Measurements from ENCODE around the gene MGAT2.
"Not testable (repeated sequence)": the region's sequence is repeated elsewhere in the genome, so short reads cannot be mapped to it uniquely, and the experiment has no call there.

Gene MGAT2

DNA sequence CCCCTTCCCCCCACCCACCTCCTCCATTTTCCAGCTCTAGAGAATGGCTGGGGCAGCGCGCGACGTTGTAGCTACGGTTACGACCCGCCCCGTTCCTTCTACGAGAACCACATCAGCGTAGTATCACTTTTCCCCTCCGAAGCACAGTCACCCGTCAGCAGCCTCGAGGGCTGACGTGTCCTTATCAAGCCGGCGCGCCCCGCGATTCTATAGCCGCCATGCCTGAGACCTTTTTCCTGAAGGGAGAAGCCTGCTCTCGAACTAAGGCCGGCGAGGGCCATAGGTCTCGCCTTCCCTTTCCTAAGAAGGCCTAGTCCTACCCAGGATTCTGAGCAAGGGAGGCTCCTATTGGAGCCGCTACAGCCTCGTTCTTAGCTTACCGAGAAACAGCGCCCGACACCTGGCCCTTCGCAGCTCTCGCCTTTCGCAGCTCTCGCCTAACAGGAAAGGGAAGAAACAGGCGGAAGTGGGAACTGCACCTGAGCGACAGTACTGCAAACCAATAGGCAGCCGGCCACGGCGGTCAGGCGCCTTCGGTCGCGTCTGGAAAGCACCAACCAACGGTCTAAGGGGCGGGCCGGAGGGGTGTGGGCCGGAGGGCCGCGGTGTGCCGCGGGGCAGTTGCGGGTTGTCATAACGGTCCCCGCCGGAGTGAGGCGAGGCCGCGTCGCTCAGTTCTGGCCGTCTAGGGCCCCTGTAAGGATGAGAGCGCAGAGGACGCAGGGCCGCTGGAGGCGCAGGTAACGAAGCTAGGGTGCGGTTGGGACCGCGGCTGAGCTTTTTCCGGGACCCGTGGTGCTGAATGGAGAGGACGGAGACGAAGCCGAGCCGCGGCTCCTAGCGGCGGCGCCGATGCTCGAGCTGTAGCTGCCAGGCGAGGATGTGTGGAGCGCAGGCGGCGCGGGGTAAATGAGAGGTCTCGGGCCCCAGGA lies at the start of gene MGAT2, which contains the start of gene RPL36AL:
TSS of gene MGAT2 (plus strand) at position 618 of the 932 bp plus-strand sequence. CDS start 470 bp downstream, outside the sequence.
TSS of gene RPL36AL (minus strand) at position 445 of the 932 bp plus-strand sequence. CDS start 1,522 bp downstream, outside the sequence.
- DNase-seq: peak; percentile 93 to 98

DNA sequence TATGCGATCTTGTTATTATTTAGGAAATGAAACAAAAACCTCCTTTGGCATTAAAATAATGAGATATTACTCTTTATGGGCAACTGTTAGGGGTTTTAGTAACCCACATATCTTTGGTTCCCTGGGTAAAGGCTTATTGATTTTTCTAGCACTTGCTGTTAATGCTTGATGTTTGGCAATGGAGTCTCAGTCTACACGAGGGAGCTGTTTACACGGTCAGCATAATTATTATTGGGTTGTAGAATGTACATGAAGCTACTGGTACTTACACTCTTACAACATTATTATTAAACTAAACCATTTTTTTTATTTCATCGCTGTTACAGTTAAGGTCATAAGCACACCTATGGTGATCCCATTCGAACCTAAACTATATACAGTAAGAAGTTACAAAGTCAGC lies 46.6 kb upstream of the MGAT2 start:
- no peak for DNase-seq

DNA sequence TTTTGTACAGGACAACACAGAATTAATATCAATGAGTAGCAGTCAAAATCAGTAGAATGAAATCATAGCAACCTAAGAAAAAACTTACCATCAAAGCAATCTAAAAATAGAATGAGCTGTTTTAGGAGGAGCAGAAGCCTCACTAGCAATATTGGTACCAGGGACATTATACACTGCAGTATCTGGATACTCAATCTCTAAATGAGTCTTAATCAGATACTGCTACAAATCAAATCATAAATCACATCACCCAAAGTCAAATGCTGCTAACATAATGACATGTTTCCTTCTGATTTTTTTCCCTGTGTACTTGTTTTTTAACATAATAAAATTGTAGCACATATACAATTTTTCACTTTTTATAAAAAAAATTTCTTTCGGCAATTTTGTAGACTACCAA lies 42.5 kb upstream of the MGAT2 start:
- DNase-seq: no peak

DNA sequence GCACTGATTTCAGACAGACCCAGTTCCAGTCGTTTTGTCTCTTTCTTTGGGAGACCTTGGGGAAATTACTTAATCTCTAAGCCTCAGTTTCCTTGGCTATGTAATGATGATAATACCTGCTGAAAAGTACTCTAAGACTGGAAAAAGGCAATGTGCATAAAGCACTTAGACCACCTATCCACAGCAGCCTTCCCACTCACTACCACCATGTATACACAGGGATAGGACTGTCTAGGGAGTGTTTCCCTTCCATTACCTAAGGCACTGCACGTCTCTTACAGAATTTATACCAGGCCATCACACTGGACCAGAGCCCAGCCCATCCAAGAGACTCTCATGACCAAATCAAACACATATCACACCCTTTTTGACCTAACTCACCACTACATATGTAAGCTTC lies 40.8 kb upstream of the MGAT2 start:
- DNase-seq: no peak

DNA sequence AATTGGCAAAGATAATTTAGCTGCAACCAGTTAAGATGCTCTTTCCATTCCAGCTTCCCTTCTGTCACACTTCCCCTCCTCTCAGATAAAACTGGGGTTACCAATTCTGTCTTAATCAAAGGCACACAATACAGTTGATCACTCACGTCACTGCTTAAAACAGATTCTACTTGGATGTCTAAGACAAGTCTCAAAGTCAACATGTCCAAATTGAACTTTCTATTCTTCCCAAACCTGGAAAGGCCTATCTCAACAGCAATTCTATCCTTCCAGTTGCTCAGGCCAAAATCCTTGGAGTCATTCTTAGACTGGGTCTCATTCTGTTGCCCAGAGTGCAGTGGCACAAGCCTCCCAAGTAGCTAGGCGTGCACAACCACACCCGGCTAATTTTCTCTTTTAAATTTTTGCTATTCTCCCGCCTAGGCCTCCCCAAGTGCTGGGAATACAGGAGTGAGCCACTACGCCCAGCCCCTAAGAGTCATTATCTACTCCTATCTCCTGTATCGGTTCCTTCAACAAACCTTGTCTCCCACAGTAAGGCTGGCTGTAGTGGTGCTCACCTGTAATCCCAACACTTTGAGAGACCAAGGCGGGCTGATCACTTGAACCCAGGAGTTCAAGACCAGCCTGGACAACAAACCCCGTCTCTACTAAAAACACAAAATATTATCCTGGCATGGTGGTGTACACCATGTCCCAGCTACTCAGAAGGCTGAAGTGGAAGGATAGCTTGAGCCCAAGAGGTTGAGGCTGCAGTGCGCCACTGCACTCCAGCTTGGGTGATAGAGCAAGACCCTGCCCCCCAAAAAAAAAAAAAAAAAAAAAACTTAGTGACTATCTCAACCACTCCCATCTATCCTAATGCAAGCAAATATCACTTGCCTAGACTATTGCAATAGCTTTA lies 39.1 kb upstream of the MGAT2 start:
- no peak for DNase-seq

DNA sequence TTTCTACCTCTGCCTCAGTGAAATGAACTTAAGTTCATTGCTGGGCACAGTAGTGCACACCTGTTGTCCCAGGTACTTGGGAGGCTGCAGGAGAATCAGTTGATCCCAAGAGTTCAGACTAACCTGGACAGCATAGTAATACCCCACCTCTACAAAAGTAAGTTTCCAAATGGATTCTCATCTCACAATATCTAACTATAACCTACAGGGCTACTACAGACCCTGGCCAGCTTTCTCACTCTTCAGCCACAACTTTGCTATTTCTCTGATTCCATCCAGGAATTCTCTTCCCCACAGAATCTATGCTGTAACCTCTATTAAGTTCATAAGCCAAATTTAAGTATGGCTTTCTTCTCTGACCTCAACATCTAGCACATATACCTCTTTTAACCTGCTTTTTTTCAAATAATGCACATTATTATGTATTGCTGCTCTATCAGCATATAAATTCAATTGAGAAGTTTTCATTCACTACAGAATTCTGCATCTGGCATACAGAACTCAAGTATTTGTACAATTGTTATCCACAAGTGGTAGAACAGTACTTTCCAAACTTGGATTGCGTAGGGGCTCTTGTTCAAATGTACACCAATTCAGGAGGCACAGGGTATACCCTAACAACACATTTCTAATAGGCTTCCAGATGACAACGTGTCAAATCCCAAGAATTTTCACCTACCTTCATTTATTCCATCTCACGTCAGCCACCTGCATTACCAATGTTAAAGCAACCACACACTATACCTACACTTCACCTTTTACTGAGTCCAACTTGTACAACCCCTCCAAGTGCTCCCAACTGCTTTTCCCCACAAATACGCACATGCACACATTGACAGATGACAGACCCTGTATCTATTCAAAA lies 38.3 kb upstream of the MGAT2 start:
- no peak for DNase-seq

DNA sequence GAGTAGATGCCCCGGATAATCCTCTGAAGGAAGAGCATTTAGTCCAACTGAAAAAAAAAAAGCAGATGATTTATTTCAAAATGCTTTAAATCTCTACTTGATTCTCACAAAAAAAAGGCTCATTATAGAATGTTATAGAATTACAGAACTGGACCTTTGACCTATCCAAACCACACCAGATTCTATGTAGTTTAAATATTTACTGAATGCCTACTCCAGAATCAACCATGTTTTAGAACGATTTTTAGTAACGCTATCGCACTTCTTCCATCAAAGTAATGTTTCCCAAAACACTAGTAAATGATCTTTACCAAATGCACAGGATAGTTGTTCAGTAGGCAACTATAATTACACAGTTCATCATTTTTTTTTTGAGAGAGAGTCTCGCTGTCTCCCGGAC lies 37.0 kb upstream of the MGAT2 start:
- DNase-seq: no peak

DNA sequence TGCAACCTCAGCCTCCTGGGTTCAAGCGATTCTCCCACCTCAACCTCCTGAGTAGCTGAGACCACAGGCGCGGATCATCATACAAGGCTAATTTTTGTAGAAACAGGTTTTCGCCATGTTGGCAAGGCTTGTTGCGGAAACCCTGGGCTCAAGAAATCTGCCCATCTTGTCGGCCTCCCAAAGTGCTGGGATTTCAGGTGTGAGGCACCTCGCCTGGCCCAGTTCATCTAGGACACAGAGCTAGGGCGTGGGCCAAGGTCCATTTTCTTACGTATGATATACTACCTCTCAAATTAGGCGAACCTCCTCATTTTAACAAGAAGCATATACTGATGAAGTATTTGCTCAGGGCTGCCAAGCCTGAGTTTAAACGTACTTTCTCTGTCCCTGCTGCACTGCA lies 36.5 kb upstream of the MGAT2 start:
- DNase-seq: no peak

DNA sequence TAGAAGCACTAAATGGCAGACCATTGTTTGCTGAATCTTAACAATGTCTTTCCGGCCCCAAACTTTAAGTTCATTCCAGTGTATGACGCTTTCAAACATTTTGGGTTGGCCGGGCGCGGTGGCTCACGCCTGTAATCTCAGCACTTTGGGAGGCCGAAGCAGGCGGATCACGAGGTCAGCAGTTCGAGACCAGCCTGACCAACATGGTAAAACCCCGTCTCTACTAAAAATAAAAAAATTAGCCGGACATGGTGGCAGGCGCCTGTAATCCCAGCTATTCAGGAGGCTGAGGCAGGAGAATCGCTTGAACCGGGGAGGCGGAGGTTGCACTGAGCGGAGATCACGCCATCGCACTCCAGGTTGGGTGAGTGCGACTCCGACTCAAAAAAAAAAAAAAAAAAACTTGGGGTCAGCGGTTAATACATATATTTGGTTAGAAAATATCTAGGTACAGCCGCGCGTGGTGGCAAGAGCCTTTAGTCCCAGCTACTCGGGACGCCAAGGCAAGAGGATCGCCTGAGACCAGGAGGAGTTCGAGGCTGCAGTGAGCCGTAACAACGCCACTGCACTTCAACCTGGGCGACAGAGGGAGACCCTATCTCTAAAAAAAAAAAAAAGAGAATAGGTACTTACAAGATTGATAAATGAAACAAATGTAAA lies 35.5 kb upstream of the MGAT2 start:
- not testable (repeated sequence) for DNase-seq

DNA sequence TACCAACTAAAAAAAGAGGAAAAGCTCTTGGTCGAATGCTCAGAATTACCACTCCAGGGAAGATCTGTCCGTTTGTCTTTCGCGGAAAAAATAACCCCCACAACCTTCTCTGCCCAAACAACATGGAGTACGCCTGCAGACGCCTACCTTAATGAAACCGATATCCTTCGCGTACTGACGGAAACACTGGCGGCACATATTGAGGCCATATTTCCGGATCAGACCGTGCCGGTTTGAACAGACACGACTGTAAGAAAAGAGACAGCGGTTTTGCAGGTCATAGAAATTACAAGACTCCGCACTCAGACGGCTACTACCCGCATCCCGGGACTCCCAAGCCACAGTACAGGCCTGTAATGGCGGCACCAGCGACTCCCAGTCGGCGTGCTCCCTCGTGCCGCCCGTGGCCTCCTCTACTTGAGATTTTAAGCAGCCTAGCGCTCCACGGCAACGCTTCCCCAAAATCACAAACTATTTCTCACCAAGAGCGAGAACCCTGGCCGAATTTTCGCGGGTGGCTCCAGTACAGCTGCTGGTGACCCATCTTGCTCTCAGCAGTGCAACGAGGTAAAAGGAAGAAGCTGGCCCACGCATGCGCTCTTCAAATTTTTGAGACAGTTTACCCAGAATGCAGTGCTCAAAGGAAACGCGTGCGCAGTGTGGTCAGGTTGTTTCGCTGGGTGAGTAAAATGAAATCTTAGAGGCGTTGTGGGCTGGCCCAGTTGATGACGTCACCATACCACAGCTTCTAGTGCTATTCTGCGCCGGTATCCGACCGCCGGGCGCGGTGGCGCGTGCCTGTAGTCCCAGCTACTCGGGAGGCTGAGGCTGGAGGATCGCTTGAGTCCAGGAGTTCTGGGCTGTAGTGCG lies 34.6 kb upstream of the MGAT2 start, which contains the start of gene RPS29:
TSS of gene RPS29 (minus strand) at position 578 of the 870 bp plus-strand sequence. CDS start at position 544, 34 bp downstream.
- DNase-seq: peak; percentile 97 to 99

DNA sequence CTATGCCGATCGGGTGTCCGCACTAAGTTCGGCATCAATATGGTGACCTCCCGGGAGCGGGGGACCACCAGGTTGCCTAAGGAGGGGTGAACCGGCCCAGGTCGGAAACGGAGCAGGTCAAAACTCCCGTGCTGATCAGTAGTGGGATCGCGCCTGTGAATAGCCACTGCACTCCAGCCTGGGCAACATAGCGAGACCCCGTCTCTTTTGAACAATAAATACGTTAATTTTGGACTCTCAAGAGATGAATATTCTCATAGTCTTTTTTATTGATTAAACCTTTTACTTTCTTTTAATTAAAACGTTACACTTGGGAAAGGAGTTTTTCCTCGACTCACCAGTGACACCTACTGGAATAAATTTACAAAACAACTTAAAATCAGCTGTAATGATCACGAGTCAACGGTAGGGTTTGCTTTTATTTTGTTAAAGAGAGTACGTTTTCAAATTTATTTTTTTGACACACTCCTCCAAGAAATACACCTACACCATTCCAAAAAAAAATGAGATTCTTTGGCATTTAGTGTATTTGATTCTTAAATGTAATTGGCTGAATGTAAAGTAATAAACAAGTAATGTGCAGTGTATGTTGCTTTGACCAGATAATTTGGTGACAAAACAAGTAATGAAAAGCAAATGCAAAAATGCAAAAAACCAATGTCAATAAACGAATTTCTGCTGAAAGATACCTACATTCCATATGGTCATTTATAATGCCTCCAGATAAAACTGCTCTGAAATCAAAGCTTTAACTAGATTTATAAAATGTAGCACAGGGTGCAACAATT lies 33.7 kb upstream of the MGAT2 start:
- DNase-seq: peak; percentile 68 to 79

DNA sequence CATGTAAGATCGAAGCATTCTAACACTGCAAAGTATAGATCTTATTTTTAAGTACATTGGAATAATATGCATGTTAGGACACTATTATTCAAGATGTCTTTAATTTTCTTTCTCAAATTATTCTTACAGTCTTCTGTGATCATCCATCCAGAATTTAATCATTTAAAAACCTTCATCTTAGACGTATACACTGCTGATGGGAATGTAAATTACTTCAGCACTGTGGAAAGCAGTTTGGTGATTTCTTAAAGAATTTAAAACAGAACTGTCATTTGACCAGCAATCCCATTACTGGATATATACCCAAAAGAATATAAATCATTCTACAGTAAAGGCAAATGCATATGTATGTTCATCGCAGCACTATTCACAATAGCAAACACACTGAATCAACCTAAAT lies 31.2 kb upstream of the MGAT2 start:
- DNase-seq: no peak

DNA sequence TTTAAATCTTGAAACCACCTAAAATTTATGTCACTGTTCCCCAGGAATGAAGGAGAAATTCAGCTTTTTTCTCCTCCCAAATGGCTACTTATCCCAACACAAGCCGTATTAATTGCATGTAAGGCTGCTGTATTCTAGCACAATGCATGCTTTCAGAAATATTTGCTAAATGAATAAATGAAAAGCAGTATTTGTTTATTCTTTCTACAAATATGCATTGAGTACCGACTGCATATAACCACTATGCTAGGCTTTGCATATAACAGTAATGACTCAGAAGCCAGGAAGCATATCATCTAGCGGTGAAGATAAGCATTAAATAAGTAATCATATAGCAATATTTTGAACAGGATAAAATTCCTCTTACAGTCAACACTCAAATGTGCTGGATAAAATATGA lies 27.6 kb upstream of the MGAT2 start:
- DNase-seq: peak; percentile 77 to 85

DNA sequence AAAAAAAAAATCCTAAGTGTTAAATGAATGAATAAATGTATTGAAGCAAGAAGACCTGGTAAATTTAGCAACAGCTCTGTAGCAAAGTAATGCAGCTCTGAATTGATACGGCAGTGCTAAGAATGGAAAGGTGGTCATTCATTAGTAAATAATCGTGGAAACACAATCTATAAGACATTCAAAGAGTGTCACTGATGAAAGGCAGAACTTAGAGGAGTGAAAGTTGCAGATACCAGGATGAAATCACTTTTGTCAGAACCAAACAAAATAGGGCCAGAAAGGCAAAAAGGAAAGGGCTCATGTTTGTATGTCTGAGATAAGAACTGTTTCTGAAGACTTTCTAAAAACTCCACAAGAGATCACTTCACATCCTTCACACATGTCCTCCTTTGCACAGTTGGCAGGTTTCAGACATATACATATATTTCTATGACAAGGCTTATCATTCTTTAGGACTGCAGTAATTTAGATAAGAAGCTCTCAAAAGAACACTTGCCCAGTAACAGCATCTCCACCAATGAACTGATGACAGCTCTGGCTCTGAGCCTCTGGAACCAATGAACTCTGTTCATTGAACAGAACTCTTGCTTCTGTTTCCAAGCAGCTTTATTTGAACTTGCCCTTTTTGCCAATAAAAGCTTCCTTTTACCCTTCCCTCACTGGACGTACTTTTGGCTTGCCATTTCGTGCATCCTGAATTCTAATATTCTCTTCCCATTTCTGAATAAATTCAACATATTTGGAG lies 26.1 kb upstream of the MGAT2 start:
- no peak for DNase-seq

DNA sequence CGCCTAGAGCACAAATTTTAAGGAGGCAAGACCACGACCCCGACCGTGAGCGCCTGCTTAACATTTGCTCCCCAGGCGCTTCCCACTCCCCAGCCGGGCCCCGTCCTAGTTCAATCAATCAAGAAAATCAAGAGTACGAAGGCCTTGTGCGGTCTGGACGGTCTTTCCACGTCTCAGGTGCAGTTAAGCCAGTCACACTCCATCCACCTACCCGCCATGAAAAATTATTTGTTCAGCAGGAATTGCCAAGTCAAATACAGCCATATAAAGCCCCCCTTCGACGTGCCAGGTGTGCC lies 22.5 kb upstream of the MGAT2 start:
- DNase-seq: peak in 1 of 2 experiments; percentile 44

DNA sequence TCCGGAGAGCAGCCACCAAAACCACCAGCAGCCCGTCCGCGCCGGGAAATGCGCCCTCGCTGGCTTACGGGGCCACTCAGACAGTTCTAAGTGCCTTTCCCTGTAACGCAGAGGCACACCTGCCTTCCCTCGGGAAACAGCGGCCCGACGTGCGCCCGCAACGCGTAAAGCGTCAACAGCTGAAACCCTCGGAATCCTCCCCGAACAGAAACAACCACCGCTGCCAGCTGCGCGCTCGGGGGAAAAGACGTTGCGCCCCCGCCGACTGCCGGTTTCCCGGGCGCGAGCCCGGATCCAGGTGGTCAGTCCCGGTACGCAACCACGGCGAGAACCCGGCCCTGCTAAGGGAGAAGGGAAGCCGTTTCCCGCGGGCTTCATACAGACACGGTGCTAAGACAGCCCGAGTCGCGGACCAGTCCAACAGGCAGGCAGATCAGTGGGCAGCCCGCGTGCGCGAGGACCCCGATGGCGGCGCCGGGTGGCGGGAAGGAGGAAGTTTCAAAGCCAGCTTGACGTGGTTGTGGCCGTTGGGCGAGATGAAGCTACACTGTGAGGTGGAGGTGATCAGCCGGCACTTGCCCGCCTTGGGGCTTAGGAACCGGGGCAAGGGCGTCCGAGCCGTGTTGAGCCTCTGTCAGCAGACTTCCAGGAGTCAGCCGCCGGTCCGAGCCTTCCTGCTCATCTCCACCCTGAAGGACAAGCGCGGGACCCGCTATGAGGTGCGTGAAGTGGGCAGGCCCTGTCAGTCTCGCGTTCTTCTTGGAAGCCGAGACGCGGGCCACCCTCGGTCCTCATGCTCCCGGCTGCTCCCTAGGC lies 21.9 kb upstream of the MGAT2 start, which contains the start of gene LRR1:
TSS of gene LRR1 (plus strand) at position 456 of the 816 bp plus-strand sequence. CDS start at position 537, 81 bp downstream.
- peak; percentile 79 to 94 for DNase-seq

DNA sequence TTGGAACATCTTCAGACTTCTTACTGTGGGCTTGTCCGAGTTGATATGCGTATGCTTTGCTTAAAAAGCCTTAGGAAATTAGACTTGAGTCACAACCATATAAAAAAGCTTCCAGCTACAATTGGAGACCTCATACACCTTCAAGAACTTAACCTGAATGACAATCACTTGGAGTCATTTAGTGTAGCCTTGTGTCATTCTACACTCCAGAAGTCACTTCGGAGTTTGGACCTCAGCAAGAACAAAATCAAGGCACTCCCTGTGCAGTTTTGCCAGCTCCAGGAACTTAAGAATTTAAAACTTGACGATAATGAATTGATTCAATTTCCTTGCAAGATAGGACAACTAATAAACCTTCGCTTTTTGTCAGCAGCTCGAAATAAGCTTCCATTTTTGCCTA lies 13.0 kb upstream of the MGAT2 start:
- no peak for DNase-seq

DNA sequence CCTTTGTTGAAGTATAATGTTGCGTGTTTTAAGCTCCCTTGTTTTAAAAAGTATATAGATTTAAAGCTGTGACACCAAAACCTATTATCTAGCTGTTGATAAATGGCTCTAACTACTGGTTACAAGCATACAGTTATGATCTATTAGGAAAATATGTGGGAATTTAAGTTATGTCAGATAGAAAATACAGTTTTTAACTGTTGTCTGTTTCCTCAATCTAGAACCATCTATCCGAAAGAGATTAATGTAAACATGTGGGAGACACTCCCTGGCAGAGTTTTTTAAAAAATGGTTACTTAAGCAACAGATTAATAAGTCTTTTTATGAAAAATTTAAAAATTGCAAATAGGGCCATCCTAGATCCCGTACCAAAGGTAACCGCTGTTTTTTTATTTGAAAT lies 8.3 kb upstream of the MGAT2 start:
- DNase-seq: no peak
